A172 (cell line): ENCODE data around the gene DPP9. TPM values are rescaled to one million over a fixed set of nuclear protein-coding genes. Genes with fewer than 3 reads are reported as not detected.
A peak's percentile ranks its signal among the peaks of the same experiment; 100 is the strongest.

Experiments
- DNase-seq: peaks from one replicate; pipeline ENCODE4 v3.0.0-alpha.2; 2015; ENCODE audit warnings: low spot score
- total RNA-seq: library from RNA; depleted of rRNA; stranded (reverse); fragments of >200 nt; shearing (Covaris generic); gene quantifications from 2 replicates; pipeline ENCODE4 v1.2.3, GENCODE V29; 2014

Gene DPP9
- total RNA-seq, 1 experiment from 2014 or later: 81.8 TPM

GRCh38 chr19:4709440-4710280 lies 14.0 kb downstream of the DPP9 start:
- peak; percentile 44 for DNase-seq

GRCh38 chr19:4707956-4708650 lies 15.5 kb downstream of the DPP9 start:
- DNase-seq: no peak

GRCh38 chr19:4707322-4707721 lies 16.3 kb downstream of the DPP9 start:
- DNase-seq: no peak

GRCh38 chr19:4705413-4706131 lies 18.1 kb downstream of the DPP9 start:
- DNase-seq: no peak

- no peak for DNase-seq
These were observed 19.3 kb downstream of the DPP9 start for GRCh38 chr19:4704317-4704673.

GRCh38 chr19:4703671-4704316 lies 19.8 kb downstream of the DPP9 start:
- no peak for DNase-seq

- DNase-seq: no peak
These were observed 20.9 kb downstream of the DPP9 start for GRCh38 chr19:4702764-4703163.

- DNase-seq: no peak
These were observed 22.1 kb downstream of the DPP9 start for GRCh38 chr19:4701557-4701956.

- DNase-seq: no peak
These were observed 23.0 kb downstream of the DPP9 start for GRCh38 chr19:4700693-4700970.

- DNase-seq: no peak
These were observed 23.6 kb downstream of the DPP9 start for GRCh38 chr19:4699826-4700692.

GRCh38 chr19:4697304-4697703 lies 26.3 kb downstream of the DPP9 start:
- no peak for DNase-seq

- no peak for DNase-seq
These were observed 28.4 kb downstream of the DPP9 start for GRCh38 chr19:4695224-4695731.

- peak; percentile 100 for DNase-seq
These were observed 29.2 kb downstream of the DPP9 start for GRCh38 chr19:4694211-4694987.

- no peak for DNase-seq
These were observed 30.0 kb downstream of the DPP9 start for GRCh38 chr19:4693471-4694121.

GRCh38 chr19:4693078-4693350 lies 30.6 kb downstream of the DPP9 start:
- DNase-seq: no peak

GRCh38 chr19:4692251-4693077 lies 31.2 kb downstream of the DPP9 start:
- DNase-seq: no peak

GRCh38 chr19:4691373-4691772 lies 32.3 kb downstream of the DPP9 start:
- no peak for DNase-seq

- DNase-seq: no peak
These were observed 33.3 kb downstream of the DPP9 start for GRCh38 chr19:4690361-4690760.

GRCh38 chr19:4689403-4689802 lies 34.2 kb downstream of the DPP9 start:
- no peak for DNase-seq
